ENCODE results near the gene FBXO34. TPM values are rescaled to one million over a fixed set of nuclear protein-coding genes. Genes with fewer than 3 reads are reported as not detected.

The FBXO34 gene
- total RNA-seq, 2 donors from 2014 or later, result 16.3 to 30.1 TPM

DNA sequence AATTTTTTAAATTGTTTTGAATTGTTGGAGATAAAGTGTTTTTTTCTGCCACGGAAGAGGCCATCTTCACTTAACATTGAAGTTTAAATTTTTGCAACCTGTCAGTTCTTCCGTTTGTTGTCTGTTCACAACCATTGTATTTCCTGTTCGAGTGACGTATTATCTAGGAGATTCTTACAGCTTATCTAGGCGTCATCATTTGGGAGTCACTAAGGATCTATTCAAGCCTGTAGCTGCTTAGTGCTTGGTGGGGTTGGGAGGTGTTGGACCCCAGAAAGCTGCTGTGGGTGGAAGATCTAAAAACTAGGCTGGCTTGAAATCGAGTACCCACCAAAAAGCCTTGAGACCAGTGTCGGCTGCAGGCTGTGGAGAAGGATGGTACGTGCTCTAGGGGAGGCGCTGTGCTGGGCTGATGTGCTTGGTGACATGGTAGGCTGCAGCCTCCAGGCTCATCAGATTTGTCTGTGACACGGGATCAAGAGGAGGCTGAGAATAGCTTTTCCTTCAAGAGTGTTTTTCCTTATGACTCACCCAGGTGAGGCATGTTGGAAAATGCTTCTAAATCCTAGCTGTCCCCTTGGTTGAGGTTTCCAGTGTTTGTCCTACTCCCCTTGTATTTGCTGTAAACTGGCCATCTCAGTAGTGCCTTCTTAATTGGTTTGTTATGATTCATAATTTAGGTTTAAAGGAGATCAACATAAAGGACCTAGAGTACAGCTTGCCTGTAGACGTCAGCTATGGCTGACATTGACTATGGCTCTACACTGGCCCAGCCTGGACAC lies 82.7 kb downstream of the FBXO34 start:
- no peaks in the 10 kb centered on the region for H3K27me3 Mint-ChIP-seq
- H3K27ac Mint-ChIP-seq, result peak overlapping the region; percentile 84
- ATAC-seq (replicated peaks), result peak; percentile 57
- H3K4me1 Mint-ChIP-seq, result peaks cover 19% of the 10 kb centered on the region
- H3K36me3 Mint-ChIP-seq (ENCODE audit: low read depth), result peaks cover 30% of the 10 kb centered on the region
- H3K4me3 Mint-ChIP-seq, result peak overlapping the region; percentile 69
- no peaks in the 10 kb centered on the region for H3K9me3 Mint-ChIP-seq

DNA sequence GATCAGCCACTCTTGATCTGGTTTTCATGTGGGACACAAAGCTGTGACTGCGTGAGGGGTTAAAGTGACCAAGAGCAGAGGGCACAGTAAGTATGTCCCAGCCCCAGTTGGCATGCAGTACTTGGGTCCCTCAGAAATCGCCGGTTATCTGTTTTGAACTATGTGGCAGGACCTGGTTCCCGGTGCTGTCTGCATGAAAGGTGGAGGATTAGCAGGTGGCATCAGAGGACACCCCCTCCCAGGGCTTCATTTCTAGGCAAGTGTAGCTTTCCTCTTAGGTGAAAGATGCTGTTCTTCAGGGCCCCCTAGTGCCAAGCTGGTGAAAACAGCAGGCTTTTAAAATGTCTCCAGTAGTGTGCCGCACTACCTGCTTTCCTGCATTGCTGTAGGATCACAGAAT lies 83.3 kb downstream of the FBXO34 start:
- Mint-ChIP-seq H3K4me3 (peak overlapping the region; percentile 69), H3K9me3 (no peaks in the 10 kb centered on the region), H3K4me1 (peaks cover 12% of the 10 kb centered on the region), H3K27ac (peak overlapping the region; percentile 84), H3K27me3 (no peaks in the 10 kb centered on the region), H3K36me3 (ENCODE audit: low read depth) (peaks cover 25% of the 10 kb centered on the region)
- ATAC-seq (replicated peaks), result peak; percentile 89

DNA sequence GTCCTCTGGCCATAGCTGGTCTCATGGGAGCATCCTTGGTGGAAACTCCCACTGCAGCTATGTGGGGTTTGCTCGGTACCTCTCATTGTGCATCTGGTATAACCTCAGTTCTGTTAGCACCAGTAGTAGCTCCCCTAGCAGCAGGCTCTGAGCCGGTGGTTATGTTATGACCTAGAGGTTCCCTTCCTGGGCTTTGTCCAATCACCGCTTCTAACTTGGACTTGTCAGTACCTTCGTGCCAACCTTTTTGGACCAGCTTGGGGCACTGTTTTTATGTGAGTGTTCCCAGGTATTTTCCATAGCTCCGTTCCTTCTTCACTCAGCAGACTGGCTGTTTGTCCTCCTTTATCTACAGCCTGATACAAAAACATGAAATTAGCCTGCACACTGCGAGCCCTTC lies 84.7 kb downstream of the FBXO34 start:
- no peak overlapping the region for H3K27ac Mint-ChIP-seq
- H3K4me1 Mint-ChIP-seq, result peaks cover 11% of the 10 kb centered on the region
- ATAC-seq (replicated peaks), result no peak
- no peaks in the 10 kb centered on the region for H3K9me3 Mint-ChIP-seq
- H3K36me3 Mint-ChIP-seq (ENCODE audit: low read depth), result peaks cover 13% of the 10 kb centered on the region
- no peak overlapping the region for H3K4me3 Mint-ChIP-seq
- no peaks in the 10 kb centered on the region for H3K27me3 Mint-ChIP-seq

DNA sequence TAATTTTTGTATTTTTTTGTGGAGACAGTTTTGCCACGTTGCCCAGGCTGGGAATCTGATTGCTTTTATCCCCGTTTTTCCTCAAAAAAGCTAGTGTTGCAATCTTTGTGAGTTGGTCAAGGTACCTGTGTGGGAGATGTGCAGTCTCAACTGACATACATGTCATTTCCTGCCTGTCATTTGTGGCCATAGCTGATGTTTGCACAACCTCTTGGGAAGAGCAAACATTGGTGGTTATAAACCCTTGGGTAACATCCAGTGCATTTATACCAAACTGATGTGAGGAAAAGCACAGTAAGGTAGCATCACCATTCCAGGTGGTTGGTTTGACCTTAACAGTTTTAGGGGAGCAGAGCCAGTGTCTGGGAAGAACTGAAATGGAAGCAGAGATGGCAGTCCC lies 85.7 kb downstream of the FBXO34 start:
- H3K4me1 Mint-ChIP-seq, result peaks cover 17% of the 10 kb centered on the region
- H3K4me3 Mint-ChIP-seq, result no peak overlapping the region
- H3K36me3 Mint-ChIP-seq (ENCODE audit: low read depth), result peaks cover 5% of the 10 kb centered on the region
- H3K27me3 Mint-ChIP-seq, result no peaks in the 10 kb centered on the region
- no peak for ATAC-seq (replicated peaks)
- no peaks in the 10 kb centered on the region for H3K9me3 Mint-ChIP-seq
- no peak overlapping the region for H3K27ac Mint-ChIP-seq

DNA sequence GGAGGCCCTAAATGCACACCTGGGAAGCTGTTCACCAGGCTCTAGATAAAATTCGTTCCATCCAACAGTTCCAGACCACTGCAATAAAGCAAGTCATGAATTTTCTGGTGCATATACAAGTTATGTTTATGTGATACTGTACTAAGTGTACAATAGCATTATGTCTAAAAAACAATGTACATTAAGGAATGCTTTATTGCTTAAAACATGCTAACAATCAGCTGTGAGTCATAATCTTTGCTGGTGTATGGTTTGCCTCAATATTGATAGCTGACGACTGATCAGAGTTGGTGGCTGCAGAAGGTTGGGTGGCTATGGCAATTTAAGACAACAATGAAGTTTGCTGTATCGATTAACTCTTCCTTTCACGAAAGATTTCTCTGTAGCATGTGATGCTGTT lies 88.1 kb downstream of the FBXO34 start:
- no peak for ATAC-seq (replicated peaks)
- H3K36me3 Mint-ChIP-seq (ENCODE audit: low read depth), result no peaks in the 10 kb centered on the region
- H3K27me3 Mint-ChIP-seq, result no peaks in the 10 kb centered on the region
- no peak overlapping the region for H3K27ac Mint-ChIP-seq
- H3K4me3 Mint-ChIP-seq, result no peak overlapping the region
- H3K4me1 Mint-ChIP-seq, result peaks cover 13% of the 10 kb centered on the region
- no peaks in the 10 kb centered on the region for H3K9me3 Mint-ChIP-seq

DNA sequence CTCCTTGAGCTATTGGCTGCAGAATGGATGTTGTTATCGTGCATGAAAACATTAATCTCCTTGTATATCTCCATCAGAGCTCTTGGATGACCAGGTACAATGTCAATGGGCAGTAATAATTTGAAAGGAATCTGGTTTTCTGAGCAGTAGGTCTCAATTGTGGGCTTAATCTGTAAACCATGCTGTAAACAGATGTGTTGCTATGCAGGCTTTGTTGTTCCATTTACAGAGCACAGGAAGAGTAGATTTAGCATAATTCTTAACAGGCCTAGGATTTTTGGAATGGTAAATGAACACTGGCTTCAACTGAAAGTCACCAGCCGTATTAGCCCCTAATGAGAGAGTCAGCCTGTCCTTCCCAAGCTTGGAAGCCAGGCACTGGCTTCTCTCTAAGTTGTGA lies 90.0 kb downstream of the FBXO34 start:
- peaks cover 10% of the 10 kb centered on the region for H3K4me1 Mint-ChIP-seq
- ATAC-seq (replicated peaks), result no peak
- no peaks in the 10 kb centered on the region for H3K9me3 Mint-ChIP-seq
- no peak overlapping the region for H3K27ac Mint-ChIP-seq
- no peak overlapping the region for H3K4me3 Mint-ChIP-seq
- H3K27me3 Mint-ChIP-seq, result no peaks in the 10 kb centered on the region
- peaks cover 14% of the 10 kb centered on the region for H3K36me3 Mint-ChIP-seq (ENCODE audit: low read depth)

DNA sequence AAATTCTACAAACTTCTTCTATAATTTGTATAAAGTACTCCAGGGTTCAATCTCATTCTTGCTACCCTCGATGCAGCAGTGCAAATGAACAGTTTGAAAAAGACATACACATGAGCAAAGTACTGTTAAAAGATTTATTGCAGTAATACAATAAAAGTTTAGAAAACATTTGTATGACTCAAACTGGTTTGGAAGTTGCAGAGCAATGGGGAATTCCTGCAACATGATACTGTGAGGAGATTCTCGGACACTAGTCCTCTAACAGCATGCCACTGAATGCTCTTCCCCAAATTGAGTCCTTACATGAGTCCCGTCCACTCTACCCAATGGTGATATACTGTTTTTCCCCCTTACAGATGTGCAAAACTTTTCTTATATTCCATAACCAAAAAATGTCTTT lies 95.0 kb downstream of the FBXO34 start:
- Mint-ChIP-seq H3K27me3 (no peaks in the 10 kb centered on the region), H3K9me3 (no peaks in the 10 kb centered on the region), H3K27ac (no peak overlapping the region), H3K4me1 (peaks cover 7% of the 10 kb centered on the region), H3K4me3 (no peak overlapping the region), H3K36me3 (ENCODE audit: low read depth) (peaks cover 62% of the 10 kb centered on the region)
- no peak for ATAC-seq (replicated peaks)

DNA sequence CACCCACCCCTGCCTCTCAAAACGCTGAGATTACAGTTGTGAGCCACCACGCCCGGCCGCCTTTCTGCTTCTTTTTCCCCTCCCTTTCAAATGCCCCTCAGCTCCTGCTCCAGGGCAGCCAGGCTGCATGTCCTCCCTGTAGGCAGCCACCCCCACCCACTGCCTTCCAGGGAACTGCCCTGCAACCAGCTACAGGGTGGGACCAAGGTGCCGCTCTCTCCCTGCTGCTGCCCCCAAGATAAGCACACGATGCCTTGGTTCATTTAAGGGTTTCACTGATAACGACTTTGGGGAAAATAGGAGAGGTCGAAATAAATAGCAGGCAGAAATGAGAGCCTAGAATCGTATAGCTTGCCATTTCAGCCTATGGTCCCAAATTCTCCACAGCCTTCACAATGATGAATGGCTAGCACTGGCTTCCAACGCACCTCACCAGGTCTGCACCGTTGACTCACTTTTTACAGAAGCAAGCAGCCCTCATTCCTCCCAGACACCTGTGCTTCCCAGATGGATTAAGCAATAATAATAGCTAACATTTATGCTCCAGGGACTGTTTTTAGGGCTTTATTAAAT lies 99.7 kb downstream of the FBXO34 start:
- Mint-ChIP-seq H3K27me3 (no peaks in the 10 kb centered on the region), H3K36me3 (ENCODE audit: low read depth) (peaks cover 73% of the 10 kb centered on the region), H3K4me1 (peaks cover 18% of the 10 kb centered on the region), H3K27ac (peak overlapping the region; percentile 74), H3K4me3 (no peak overlapping the region), H3K9me3 (no peaks in the 10 kb centered on the region)
- no peak for ATAC-seq (replicated peaks)

DNA sequence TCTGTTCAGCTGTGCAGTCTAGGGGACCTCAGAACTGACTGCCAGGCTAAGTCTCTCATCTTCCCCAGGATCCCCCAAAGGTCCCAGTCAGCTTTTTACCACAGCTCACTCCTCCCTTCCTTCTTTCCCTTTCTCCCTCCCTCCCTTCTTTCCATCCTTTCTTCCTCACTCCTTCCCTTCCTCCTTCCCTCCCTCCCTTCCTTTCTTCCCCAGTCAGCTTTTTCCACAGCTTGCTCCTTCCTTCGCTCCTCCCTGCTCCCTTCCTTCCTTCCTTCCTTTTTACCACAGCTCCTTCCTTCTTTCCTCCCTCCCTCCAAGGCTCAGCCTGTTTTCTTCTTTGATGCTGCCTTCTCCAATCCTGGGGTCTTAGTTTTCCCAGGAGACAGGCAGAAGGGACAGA lies 101.2 kb downstream of the FBXO34 start:
- H3K4me3 Mint-ChIP-seq, result no peak overlapping the region
- peaks cover 25% of the 10 kb centered on the region for H3K4me1 Mint-ChIP-seq
- peak overlapping the region; percentile 99 for H3K27ac Mint-ChIP-seq
- no peaks in the 10 kb centered on the region for H3K9me3 Mint-ChIP-seq
- H3K36me3 Mint-ChIP-seq (ENCODE audit: low read depth), result peaks cover 73% of the 10 kb centered on the region
- no peak for ATAC-seq (replicated peaks)
- H3K27me3 Mint-ChIP-seq, result no peaks in the 10 kb centered on the region

DNA sequence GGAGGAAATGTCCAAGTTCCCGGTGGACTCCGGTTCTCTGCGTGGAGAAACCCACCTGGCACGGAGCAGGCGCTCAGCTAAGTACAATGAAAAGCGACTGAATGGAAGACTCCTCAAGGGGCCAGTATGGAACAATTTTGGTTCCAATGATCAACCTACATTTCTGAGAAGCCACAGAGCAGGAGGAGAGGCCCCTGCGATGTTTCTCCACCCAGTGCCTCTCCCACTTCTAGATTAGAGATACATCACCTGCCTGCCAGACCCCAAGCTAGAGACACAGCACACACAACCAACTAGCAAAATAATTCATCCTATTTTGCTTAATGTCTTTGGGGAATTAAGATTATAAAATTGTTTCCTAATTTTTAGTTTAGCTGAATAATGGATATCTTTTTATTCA lies 101.6 kb downstream of the FBXO34 start:
- ATAC-seq (replicated peaks), result no peak
- Mint-ChIP-seq H3K9me3 (no peaks in the 10 kb centered on the region), H3K36me3 (ENCODE audit: low read depth) (peaks cover 73% of the 10 kb centered on the region), H3K27ac (peak overlapping the region; percentile 99), H3K4me3 (peak overlapping the region; percentile 60), H3K4me1 (peaks cover 25% of the 10 kb centered on the region), H3K27me3 (no peaks in the 10 kb centered on the region)

DNA sequence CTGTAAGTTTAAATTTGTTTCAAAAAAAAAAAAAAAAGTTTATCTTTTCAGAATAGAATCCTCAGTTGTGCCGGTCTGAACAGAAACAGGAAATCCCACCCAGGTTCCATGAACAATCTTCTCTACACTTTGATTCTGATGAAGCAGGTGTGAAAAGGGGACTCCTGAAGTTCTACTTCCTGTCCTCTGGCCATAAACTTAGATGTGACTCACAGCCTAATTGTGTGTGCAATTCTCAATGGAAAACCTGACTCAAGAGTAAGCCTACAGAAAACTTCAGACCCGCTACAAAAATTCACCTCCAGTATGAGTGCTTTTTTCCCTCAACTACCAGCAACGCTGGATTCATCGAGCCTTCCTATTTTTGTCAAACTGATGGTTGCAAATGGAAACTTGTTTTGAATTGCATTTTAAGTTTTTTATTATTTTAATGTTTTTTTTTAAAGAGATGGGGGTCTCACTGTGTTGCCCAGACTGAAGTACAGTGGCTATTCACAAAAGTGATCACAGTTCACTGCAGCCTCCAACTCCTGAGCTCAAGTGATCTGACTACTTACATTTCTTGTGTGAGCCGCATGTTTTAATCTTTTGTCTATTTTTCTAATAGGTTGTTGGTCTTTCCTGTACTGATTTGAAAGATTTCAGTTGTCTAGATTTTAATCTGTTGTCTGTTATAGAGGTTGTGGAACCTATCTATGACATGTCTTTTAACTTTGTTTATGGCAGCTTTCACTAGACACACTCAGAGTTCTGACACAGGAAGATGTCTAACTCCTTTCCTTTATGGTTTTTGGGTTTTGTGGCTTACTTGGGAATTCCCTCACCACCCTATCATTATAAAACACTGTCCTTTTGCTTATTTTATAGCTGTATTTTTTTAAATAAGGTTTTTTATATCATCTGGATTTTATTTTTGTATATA lies 102.8 kb downstream of the FBXO34 start:
- ATAC-seq (replicated peaks), result peak; percentile 90
- H3K9me3 Mint-ChIP-seq, result no peaks in the 10 kb centered on the region
- peak overlapping the region; percentile 60 for H3K4me3 Mint-ChIP-seq
- peaks cover 25% of the 10 kb centered on the region for H3K4me1 Mint-ChIP-seq
- H3K27ac Mint-ChIP-seq, result peak overlapping the region; percentile 99
- H3K27me3 Mint-ChIP-seq, result no peaks in the 10 kb centered on the region
- peaks cover 73% of the 10 kb centered on the region for H3K36me3 Mint-ChIP-seq (ENCODE audit: low read depth)

DNA sequence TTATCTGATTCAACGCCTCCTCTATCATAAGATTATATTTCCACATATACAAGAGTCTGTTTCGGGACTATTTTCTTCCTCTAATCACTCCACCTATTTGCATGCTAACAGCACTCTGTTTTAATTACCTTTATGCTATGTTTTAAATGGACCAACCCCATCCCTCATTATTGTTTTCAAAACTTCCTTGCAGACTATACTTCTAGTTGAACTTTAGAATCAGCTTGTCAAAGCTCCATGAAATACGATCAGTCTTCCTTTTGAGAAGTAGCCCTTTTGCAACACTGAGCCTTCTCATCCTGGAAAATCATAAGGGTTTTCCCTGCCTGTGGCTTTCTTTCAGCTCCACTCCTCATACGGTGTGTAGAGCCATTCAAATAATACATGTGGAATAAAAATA lies 103.5 kb downstream of the FBXO34 start:
- Mint-ChIP-seq H3K4me1 (peaks cover 25% of the 10 kb centered on the region), H3K36me3 (ENCODE audit: low read depth) (peaks cover 68% of the 10 kb centered on the region), H3K4me3 (peak overlapping the region; percentile 60), H3K9me3 (no peaks in the 10 kb centered on the region), H3K27ac (peak overlapping the region; percentile 99), H3K27me3 (no peaks in the 10 kb centered on the region)
- ATAC-seq (replicated peaks), result peak; percentile 30

DNA sequence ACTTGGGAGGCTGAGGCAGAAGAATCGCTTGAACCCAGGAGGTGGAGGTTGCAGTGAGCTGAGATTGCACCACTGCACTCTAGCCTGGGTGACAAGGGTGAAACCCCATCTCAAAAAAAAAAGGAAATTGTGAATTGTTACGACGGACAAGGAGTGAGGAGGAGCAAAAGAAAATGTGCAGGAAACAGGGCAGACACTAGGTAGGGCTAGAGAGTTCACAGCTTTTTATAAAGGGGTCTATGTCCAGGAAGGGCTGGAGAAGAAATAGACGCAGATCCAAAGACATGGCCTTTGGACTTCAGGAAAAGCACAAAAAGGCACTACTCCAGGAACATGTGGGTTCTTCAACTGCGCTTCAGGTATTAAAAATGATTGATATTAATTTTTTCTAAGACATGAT lies 106.0 kb downstream of the FBXO34 start:
- no peak for ATAC-seq (replicated peaks)
- Mint-ChIP-seq H3K27ac (no peak overlapping the region), H3K36me3 (ENCODE audit: low read depth) (peaks cover 79% of the 10 kb centered on the region), H3K4me3 (no peak overlapping the region), H3K4me1 (peaks cover 21% of the 10 kb centered on the region), H3K9me3 (no peaks in the 10 kb centered on the region), H3K27me3 (no peaks in the 10 kb centered on the region)

DNA sequence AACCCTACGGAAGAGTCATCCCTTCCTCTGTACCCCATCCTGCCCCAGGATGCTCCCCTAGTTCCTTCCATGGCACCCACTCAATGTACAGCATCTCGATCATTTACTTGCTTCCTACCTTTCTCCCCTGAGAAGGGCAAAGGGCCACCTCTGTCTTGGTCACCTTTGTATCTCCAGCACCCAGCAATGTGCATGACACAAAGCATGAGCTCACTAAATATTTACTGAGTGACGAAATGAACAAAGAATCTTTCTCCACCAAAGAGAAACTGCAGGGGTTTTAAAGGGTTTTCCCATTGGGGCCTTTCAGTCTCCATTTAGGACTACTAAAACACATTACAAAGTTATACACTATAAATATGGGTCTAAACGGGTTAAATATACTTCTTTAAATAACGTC lies 109.8 kb downstream of the FBXO34 start:
- ATAC-seq (replicated peaks), result no peak
- Mint-ChIP-seq H3K27me3 (no peaks in the 10 kb centered on the region), H3K4me1 (peaks cover 17% of the 10 kb centered on the region), H3K36me3 (ENCODE audit: low read depth) (peaks cover 91% of the 10 kb centered on the region), H3K4me3 (no peak overlapping the region), H3K27ac (peak overlapping the region; percentile 68), H3K9me3 (no peaks in the 10 kb centered on the region)
